ENCODE data around the gene ZNRD2. TPM values are rescaled to one million over a fixed set of nuclear protein-coding genes. Genes with fewer than 3 reads are reported as not detected.

Gene ZNRD2
- total RNA-seq, 2 experiments from 2014 or later = 54.3 to 54.7 TPM

GRCh38 chr11:65529475-65530156 lies 40.7 kb upstream of the ZNRD2 start:
- H3K36me3 Mint-ChIP-seq (ENCODE audit: low read depth) = peaks cover 44% of the 10 kb centered on the region
- POLR2A ChIA-PET = interaction anchor here (0.6 to 1.7 kb wide), 10 partner anchors 9 to 111 kb away, joined by 3 to 9 read pairs (median 3); partner anchors contain the start of gene SIPA1
- no peaks in the 10 kb centered on the region for H3K27me3 Mint-ChIP-seq
- H3K4me3 Mint-ChIP-seq = no peak overlapping the region
- H3K9me3 Mint-ChIP-seq = no peaks in the 10 kb centered on the region
- intact Hi-C loops (cut with micrococcal nuclease) = no loop called here
- peaks cover 34% of the 10 kb centered on the region for H3K4me1 Mint-ChIP-seq (ENCODE audit: low read depth)
- ATAC-seq = no peak
- no peak for DNase-seq
- CTCF ChIA-PET = interaction anchor here (0.6 to 5.6 kb wide), 5 partner anchors 11 to 193 kb away, joined by 3 to 47 read pairs (median 3); partner anchors contain the start of gene EHBP1L1
- no peak for TF ChIP-seq CTCF (IDR thresholded peaks at IDR 0.05)
- peak overlapping the region; percentile 75 for H3K27ac Mint-ChIP-seq

DNA sequence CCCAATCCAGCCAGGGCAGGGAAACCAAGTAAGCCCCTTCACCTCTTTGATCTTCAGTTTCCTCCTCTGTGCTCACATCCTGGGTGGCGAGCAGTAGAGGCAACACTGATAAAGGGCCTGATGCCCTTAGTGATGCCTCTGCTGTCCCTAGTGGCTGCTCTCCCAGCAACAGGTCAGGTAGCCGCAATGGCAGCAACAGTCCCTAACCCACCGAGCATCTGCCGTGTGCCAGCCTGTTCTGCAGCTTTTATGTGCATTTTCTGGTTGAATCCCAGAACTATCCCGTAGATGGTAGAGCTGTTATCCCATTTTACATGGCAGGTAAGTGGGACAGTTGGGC lies 40.1 kb upstream of the ZNRD2 start:
- ATAC-seq (peak; percentile 85), DNase-seq (peak; percentile 66)
- ChIA-PET POLR2A (interaction anchor here (0.6 to 1.7 kb wide), 9 partner anchors 10 to 111 kb away, joined by 3 to 9 read pairs (median 3); partner anchors contain the start of gene EHBP1L1), CTCF (interaction anchor here (0.7 to 5.6 kb wide), 4 partner anchors 11 to 305 kb away, joined by 3 to 47 read pairs (median 3); no protein-coding TSS in a partner anchor)
- peak overlapping the region; percentile 75 for H3K27ac Mint-ChIP-seq
- H3K9me3 Mint-ChIP-seq = no peaks in the 10 kb centered on the region
- no peak overlapping the region for H3K4me3 Mint-ChIP-seq
- H3K4me1 Mint-ChIP-seq (ENCODE audit: low read depth) = peaks cover 34% of the 10 kb centered on the region
- TF ChIP-seq CTCF (IDR thresholded peaks at IDR 0.05) = peak; percentile 24
- H3K27me3 Mint-ChIP-seq = no peaks in the 10 kb centered on the region
- intact Hi-C loops (cut with micrococcal nuclease) = no loop called here
- peaks cover 45% of the 10 kb centered on the region for H3K36me3 Mint-ChIP-seq (ENCODE audit: low read depth)

- Mint-ChIP-seq H3K36me3 (ENCODE audit: low read depth) (peaks cover 33% of the 10 kb centered on the region), H3K4me1 (ENCODE audit: low read depth) (peaks cover 18% of the 10 kb centered on the region), H3K27ac (no peak overlapping the region), H3K9me3 (no peaks in the 10 kb centered on the region), H3K4me3 (no peak overlapping the region), H3K27me3 (no peaks in the 10 kb centered on the region)
- ATAC-seq = no peak
- ChIA-PET CTCF (interaction anchor here (0.9 to 5.6 kb wide), 2 partner anchors 8 to 56 kb away, joined by 3 to 47 read pairs; no protein-coding TSS in a partner anchor), POLR2A (no interaction called here)
- TF ChIP-seq CTCF (IDR thresholded peaks at IDR 0.05) = no peak
- DNase-seq = no peak
- intact Hi-C loops (cut with micrococcal nuclease) = no loop called here
These were observed 37.8 kb upstream of the ZNRD2 start for GRCh38 chr11:65532388-65533064.

GRCh38 chr11:65535102-65535501 lies 35.2 kb upstream of the ZNRD2 start:
- H3K36me3 Mint-ChIP-seq (ENCODE audit: low read depth) = peaks cover 24% of the 10 kb centered on the region
- no peak for DNase-seq
- H3K9me3 Mint-ChIP-seq = no peaks in the 10 kb centered on the region
- POLR2A ChIA-PET = interaction anchor here (1.5 to 3.9 kb wide), 2 partner anchors 9 to 134 kb away, joined by 4 to 18 read pairs; partner anchors contain the start of gene SCYL1
- H3K27ac Mint-ChIP-seq = no peak overlapping the region
- no peak for ATAC-seq
- no peak overlapping the region for H3K4me3 Mint-ChIP-seq
- peaks cover 3% of the 10 kb centered on the region for H3K4me1 Mint-ChIP-seq (ENCODE audit: low read depth)
- CTCF ChIA-PET = no interaction called here
- intact Hi-C loops (cut with micrococcal nuclease) = no loop called here
- TF ChIP-seq CTCF (IDR thresholded peaks at IDR 0.05) = no peak
- H3K27me3 Mint-ChIP-seq = no peaks in the 10 kb centered on the region

All from activated CD8-positive, alpha-beta T cell treated with anti-CD3 and anti-CD28 coated beads for 36 hours (primary cell).